Umbilical cord (tissue), 2 donors: ENCODE results near the gene BRMS1. TPM values are rescaled to one million over a fixed set of nuclear protein-coding genes. Genes with fewer than 3 reads are reported as not detected.
"Not testable (repeated sequence)": the region's sequence is repeated elsewhere in the genome, so short reads cannot be mapped to it uniquely, and the experiment has no call there.

ENCODE experiments used
- DNase-seq: peaks from one replicate; pipeline ENCODE4 v3.0.0-alpha.2; 2015; ENCODE audit warnings: low spot score
- total RNA-seq: library from RNA; depleted of rRNA; stranded (reverse); fragments of >200 nt; gene quantifications from one replicate; pipeline ENCODE4 v1.2.3, GENCODE V29; 2014; ENCODE audit warnings: low replicate concordance; ENCODE audit not compliant: insufficient read depth

BRMS1 gene
- total RNA-seq, 1 donor from 2014 or later: 21.9 TPM

DNA sequence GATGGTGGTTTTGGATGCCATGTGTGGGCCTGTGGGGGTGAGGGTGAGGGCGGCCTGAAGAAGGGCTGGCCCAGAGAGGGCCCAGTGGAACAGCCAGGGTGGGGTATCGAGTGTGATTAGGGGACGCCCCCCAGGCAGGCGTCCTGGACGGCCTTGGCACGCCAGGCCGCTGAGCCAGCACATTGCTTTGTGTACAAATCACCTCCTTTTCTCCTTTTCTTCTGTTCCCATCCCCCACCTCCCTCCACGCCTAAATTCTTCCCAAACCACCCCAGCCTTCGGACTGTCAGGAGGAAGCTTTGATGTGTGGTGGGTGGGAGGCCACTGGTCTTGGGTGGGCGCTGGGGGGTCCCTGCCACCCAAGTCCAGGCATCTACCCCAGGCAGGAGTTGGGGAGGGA, 20.2 kb downstream of the BRMS1 start:
- DNase-seq: peak; percentile 73

DNA sequence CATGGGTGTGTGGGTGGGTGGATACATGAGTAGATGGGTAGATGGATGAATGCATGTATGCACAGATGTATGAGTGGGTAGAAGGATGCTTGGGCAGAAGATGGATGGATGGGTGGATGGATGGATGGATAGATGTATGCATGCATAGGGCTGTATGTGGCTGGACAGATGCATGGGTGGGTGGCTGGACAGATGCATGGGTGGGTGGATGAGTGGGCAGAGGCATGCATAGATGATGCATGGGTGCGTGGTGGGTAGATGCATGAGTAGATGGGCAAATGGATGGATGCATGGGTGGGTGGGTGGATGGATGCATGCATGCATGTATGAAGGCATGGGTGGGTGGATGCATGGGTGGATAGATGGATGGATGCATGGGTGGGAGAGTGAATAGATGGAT, 21.2 kb downstream of the BRMS1 start:
- no peak for DNase-seq

DNA sequence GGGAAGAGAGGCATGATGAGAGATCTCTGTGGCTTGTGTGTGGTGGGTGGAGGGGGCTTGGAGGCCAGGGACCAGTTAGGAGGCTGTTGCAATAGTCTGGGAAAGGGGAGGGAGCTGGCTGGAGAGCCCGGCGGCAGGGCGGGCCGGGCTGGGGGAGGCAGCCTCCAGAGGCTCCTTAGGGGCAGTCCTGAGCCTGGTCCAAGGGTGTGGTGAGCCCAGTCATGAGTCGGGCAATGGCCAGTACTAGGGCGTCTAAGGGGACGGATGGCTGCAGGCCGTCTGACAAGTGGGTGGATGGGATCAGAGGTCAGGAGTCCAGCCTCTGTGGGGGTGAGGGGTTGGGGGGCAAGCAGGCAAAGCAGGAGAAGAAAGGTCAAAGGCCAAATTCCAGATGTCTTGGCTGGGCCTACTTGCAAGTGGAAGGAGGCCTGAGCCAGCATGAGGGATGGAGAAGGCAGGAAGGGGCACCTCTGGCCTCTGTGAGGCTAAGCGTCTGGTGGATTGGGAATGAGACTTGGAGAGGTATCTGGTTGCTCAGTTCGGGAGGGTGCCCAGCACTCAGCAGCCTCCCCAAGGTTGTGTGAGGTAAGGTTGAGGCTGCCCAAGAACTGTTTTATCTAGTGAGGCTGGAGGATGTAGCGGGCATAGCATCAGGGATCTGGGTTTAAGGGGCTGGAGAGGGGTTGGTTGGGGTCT, 22.0 kb downstream of the BRMS1 start:
- DNase-seq: no peak

DNA sequence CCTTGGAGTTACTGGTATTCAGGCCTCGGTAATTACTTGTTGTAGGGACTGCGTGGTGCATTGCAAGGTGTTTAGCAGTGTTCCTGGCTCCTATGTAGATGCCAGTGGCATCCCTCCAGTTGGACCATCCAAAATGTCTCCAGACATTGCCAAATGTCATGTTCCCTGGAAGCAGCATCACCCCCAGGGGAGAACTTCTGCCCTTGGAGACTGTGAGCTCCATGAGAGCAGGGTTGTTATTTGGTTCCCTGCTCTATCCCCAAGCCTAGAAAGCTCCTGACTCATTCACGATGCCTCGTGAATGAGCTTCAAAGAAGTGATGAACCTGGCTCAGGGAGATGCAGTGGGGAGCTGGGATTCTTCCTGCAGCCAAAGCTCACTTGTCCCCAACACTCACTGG, 23.3 kb downstream of the BRMS1 start:
- no peak for DNase-seq

DNA sequence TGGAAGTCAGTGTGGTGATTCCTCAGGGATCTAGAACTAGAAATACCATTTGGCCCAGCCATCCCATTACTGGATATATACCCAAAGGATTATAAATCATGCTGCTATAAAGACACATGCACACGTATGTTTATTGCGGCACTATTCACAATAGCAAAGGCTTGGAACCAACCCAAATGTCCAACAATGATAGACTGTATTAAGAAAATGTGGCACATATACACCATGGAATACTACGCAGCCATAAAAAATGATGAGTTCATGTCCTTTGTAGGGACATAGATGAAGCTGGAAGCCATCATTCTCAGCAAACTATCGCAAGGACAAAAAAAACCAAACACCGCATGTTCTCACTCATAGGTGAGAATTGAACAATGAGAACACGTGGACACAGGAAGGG, 24.2 kb downstream of the BRMS1 start:
- DNase-seq: not testable (repeated sequence)

DNA sequence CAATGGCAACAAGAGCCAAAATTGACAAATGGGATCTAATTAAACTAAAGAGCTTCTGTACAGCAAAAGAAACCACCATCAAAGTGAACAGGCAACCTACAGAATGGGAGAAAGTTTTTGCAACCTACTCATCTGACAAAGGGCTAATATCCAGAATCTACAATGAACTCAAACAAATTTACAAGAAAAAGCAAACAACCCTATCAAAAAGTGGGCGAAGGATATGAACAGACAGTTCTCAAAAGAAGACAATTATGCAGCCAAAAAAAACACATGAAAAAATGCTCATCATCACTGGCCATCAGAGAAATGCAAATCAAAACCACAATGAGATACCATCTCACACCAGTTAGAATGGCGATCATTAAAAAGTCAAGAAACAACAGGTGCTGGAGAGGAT, 24.6 kb downstream of the BRMS1 start:
- DNase-seq: not testable (repeated sequence)

DNA sequence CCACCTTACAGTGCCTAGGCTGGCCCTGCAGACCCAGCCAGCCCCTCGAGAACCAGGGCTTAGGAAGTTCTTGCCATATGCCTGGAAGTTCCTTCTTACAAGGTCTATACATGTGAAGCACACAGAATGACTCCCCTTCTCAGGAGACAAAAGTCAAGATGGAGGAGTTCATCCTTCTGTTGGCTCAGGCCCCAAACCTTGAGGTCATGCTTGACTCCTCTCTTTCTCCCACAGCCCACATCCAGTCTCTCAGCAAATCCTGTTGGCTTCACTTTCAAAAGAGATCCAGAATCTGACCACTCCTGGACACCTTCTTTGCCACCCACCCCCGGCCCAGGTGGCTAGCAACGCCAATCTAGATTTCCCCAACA, 26.3 kb downstream of the BRMS1 start:
- DNase-seq: no peak

DNA sequence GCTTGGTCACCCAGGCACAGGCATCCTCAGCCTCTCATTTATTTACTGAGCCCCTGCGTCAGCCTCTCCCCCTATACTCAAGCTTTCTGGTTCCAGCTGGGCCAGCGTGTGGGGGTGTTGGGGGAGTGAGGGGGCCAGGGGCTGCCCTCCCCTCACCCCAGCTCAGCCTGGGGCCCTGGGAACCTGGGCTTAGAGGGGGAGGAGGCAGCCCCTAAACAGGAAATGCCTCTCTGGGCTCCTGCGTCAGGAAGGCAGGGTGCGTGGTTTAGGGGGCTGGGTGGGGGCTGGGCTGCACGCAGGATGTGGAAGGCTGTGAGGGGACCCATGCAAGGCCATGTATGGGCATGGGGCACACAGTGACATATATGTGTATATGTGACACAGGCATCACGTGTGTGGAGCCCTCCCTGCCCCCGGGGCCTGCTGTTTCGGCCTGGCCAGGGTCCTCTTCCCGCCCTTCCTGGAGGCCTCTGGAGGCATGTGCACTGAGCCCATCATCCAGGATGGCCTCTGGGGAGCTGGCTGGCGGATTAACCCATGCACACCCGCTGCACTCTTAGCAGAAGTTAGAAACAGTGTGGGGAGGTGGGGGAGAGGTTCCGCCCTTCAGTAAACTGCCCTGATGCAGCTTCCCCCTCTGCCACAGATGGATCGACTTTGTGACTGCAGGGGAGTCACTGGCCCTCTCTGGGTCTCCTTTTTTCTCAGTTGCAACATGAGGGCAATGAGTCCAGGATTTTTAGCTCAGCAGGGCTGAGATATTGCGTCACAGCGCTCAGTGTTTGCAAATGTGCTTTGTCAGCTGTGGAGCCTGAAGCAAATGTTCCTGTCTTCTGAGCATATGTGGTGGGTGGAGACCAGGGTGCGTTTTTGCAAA, 26.9 kb downstream of the BRMS1 start:
- peak; percentile 92 for DNase-seq

DNA sequence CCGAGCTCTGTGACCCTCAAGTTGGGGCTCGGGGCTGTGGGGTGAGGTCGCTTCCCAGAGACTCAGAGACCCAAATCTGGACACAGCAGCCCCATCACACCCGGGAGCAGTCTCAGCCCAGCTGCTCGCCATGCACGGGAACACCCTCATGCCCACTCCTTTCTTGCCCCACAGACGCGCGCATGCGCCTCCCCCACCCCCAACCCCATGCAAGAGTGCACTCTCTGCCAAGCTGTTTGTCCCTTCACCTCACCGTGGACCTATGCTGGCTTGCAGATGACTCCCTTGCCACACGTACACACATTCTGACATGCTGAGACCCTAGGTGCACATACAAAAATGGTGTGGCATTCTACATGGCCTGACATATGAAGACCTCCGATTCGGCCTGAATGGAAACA, 27.6 kb downstream of the BRMS1 start:
- peak; percentile 85 for DNase-seq

DNA sequence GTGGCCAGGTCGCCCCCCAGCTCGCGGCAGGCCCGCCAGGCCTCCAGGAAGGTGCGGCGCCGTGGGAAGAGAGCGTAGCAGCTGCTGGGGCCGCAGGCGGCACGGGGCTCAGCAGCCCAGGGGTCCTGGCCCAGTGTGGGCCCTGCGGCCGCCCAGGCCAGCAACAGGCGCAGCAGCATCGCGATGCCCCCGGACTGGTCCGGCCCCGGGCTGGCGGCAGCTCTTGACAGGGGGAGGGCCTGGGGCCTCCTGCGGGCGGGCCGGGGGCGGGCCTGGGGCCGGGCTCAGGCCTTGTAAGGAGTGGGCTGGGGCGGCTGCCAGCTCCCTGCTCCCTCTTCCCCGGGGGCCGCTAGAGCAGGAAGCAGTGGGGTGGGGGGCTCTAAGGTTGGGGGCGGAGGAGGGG, 28.1 kb downstream of the BRMS1 start, which contains the start of gene CD248:
TSS of gene CD248 (minus strand) at position 196 of the 403 bp plus-strand sequence. CDS start at position 179, 17 bp downstream.
- DNase-seq: peak; percentile 95

DNA sequence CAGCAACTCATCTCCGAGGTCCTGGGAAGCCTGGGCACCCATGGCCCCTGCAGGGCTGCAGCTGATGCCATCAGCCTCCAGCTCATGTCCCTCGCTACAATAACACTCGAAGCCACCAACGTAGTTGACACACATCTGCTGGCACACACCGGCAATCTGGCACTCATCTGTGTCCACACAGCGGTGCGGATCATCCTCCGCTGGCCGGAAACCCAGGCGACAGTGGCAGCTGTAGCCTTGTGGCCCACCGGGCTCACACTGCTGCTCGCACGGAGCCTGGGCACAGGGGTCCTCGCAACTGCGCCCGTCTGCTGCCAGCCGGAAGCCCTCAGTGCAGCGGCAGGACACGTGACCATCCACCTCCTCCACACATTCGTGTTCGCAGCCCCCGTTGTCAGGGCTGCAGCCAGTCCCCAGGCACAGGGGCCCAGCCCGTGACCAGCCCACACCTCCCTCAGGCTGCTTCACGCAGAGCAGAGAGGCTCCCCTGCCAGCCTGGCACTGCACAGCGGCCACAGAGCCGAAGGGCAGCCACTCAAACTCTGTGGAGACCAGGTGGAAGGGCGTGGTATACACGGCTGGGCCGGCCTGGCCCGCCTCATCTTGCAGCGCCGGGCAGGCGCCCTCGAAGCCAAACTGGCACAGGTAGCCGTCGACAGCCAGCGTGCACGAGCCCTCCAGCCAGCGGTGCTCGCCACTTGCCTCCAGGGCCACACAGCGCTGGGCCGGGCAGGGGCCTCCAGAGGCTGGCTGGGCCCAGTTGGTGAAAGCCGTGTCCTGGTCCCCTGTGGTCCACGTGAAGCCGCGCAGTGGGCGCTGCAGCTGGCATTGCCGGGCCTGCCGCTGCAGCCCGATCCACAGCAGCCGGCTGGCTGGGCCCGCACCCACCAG, 28.7 kb downstream of the BRMS1 start:
- no peak for DNase-seq

DNA sequence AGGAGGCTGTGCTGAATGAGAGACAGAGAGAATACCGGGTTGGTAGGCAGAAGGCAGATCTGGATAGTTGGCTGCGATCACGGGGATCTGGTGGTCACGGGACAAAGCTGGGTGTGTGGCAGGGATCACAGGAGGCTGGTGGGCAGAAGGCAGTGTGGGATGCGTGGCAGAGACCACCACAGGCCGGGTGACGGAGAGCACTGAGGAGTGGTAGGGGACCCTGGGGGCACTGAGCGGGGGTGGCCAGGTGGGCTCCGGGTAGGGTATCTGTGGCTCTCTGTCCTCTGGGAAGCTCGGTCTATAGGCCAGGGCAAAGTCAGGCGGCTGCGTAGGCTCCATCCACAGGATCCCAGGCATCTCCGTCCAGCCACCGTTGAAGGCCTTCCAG, 29.4 kb downstream of the BRMS1 start:
- DNase-seq: no peak

DNA sequence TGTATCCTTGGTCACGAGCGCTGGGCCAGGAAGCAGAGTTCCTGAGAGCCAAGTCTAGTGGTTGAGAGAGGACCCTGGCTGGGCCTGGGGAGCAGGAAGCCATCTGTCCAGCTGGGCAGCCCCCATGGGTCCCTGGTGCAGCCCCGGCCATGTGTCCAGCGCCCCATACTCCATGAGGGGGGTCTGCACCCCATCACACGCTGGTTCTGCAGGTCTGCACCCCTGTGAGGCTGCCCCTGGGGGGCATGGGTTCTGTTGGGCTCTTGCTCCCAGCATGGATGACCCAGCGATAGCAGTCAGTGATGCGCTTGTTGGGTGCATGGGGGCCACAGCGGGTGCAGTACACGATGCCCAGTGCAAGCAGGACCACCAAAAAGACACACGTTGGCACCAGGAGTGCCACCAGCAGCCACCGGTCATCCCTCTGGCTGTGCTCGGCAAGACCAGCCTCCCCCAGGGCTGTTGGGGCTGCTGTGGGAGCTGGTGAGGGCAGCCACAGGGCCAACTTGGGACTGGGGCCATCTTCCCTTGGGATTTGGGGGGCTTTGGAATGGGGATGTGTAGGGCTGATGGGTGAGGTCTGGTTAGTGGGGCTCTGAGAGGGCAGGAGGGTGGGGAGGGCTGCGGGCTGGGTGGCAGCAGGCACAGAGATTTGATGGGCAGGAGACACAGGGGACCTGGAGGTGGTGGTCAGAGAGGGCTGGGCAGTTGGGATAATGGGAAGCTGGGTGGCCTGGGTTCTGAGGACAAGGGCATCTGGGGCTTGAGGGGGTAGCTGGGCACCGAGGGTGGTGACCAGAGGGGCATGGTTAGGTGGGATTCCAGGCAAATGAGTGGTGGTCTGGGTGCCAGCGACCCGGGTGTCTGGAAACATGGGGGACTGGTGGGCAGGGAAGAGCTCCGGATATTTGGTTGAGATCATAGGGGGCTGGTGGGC, 30.1 kb downstream of the BRMS1 start:
- no peak for DNase-seq

DNA sequence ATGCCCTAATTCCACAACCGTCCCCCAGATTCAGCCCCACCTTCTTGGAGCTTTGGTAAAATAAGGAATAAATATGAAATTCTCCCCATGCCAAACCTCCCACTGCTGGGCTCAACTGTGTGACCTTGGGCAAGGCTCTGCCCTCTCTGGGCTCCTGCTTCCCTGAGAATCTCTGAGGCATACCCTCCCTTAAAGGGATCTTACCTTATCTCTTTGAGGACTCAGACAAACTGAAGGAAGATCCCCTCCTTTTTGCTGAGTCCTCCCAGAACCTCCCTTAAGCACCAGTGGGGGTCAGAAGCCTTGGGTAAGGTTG, 30.8 kb downstream of the BRMS1 start:
- DNase-seq: no peak

DNA sequence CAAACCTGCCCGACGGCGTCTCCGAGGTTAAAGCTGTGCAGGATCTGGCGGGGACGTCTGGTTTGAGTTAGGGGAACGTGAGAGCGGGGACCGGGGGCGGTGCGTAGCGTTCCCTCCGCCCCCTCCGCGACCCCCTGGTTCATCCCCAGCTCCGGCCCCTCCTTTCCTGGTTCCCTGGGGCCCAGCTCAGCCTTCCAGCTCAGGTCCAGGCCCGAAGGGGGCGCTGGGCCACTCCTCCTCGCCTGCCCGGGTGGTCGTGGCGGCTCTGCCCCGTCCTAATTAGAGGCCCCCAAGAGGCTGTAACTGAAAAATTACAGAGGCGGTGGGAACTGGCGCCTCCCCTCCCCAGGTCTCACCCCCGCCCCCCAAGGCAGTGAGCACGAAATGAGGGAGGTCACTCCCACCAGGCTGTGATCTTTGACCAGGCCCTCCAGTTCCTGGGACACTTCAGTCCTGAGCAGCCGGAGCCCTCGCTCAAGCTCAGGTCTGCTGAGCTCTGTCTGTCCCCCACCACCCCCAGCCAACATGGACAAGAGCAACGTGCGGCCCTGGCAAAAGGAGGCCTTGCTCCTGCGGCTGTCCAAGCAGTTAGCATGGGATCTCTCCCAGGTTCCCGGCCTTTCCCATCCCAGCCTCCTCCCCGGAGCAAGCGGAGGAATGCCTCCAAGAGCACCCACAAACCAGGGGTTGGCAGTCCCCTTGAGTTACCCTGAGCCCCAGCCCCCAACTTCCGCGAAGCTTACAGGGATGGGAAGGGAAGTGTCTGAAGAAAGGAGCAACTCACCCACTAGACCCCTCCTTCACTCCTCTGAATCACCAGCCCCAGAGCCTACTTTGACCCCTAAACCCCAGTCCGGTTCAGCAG, 31.4 kb downstream of the BRMS1 start:
- no peak for DNase-seq

DNA sequence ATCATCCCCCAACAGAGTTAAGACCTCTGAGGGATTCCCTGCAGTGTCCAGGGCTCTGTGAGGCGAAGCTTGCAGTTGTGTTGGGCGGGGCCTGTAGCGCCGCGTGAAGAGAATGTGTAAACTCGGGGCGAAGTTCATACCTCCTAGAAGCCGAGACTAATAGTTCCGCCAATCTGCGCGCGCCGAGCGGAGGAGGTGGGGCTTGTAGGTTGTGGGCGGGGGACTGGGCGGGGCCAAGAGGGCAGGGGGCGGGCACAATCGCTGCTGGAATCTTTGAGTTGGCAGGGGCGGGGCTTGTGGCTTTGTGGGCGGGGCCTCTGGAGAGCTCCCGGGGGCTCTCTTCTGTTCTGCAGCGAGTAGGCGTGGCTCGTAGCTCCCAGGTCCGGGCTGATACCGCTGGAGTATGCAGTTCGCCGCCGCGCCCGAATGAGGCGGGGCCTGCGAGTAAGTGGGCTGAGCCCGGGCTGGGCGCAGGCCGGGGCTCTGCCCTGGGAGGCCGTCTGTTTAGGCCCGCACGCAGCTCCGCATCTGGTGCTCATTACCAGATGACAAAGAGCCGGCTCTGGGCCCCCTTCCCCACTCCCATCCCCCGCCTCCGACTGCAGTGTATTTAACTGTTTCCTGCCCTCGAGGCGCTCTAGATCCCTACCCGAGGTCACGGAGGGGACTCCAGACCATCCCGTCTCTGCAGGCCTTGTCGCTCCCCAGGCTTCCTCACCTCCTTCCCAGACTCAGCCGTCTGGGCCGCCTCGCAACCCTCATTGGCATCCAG, 32.2 kb downstream of the BRMS1 start:
- peak; percentile 99 for DNase-seq

DNA sequence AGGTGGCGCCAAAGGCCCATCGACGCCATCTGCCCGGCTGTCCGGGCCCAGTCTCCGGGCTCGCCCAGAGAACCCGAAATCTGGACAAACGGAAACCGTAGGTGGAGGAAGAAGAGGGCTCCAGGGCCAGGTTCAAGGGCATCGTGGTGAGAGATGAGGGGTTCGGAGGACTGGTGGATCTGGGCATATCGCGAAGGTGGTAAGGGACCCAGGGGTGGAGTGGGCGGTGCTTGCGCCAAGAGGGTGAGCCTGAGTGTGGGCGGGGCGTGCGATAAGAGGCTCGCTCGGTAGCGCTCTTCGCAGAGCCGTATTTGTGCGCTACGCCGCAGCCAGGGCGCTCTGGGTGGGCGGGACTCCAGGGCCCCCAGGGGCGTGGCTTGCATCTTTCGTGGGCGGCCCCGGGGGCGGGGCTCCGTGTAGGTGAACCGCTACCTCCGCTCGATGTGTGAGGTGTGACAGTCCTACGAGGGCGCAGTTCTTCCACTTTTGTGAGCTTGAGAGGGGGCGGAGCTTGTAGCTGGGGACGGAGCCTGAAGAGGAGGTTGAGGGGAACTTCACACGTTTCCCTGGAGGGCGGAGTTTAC, 32.8 kb downstream of the BRMS1 start:
- DNase-seq: peak; percentile 97

DNA sequence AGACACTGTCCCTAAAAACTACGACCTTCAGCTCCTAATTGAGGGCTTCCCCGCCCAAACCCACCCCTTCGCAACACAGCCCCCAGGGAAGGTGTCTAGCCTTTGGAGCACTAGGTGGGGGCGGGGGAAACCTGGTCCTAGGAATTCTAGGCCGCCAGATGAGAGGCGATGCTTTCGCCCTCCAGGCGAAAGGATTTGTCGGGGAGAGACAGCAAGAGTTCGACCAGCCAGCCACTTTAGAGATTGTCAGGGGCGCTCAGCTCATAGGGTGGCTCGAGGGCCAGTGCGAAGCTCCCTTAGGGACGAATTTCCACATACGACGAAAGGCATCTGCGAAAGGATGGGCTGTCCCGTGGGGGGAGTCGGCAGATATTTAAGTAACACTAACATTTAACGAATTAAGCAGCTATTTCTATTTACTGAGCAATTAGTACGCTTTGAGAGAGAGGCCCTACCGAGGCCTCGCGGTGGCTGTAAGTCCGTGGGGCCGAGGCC, 33.4 kb downstream of the BRMS1 start:
- no peak for DNase-seq
